Stimulated activated CD8-positive, alpha-beta memory T cell treated with anti-CD3 and anti-CD28 coated beads, Interleukin-2, amount 100 ng/mL, for 1 hour (primary cell): ENCODE measurements around the gene YY1.
A peak's percentile ranks its signal among the peaks of the same experiment; 100 is the strongest.

Experiments used
- DNase-seq, 2 donors: peaks; one replicate each; pipeline ENCODE4 v3.0.0-alpha.2; 2020; ENCODE audit warnings: low read depth in 2 of 2

YY1 gene

GRCh38 chr14:100313464-100314230 is 74.7 kb downstream of the YY1 start:
- DNase-seq = no peak

GRCh38 chr14:100314724-100315123 is 75.8 kb downstream of the YY1 start:
- DNase-seq = no peak

DNA sequence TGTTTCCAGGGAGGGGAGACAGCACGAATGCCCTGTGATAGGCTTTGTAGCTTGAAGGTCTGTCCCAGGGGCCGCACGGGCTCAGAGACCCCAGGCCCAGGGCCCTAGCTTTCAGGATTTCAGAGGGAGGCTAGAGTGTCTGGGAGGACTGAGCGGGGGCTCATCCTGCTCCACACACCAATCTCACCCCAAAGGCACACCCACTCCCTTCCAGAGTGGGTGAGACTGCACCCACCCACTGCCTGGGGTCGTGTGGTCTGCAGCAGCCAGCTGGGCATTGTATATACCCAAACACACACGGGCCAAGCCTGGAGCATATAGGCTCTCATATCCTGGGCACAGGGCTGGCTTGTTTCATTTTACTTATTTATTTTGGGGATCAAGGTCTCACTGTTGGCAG is 78.4 kb downstream of the YY1 start:
- no peak for DNase-seq

DNA sequence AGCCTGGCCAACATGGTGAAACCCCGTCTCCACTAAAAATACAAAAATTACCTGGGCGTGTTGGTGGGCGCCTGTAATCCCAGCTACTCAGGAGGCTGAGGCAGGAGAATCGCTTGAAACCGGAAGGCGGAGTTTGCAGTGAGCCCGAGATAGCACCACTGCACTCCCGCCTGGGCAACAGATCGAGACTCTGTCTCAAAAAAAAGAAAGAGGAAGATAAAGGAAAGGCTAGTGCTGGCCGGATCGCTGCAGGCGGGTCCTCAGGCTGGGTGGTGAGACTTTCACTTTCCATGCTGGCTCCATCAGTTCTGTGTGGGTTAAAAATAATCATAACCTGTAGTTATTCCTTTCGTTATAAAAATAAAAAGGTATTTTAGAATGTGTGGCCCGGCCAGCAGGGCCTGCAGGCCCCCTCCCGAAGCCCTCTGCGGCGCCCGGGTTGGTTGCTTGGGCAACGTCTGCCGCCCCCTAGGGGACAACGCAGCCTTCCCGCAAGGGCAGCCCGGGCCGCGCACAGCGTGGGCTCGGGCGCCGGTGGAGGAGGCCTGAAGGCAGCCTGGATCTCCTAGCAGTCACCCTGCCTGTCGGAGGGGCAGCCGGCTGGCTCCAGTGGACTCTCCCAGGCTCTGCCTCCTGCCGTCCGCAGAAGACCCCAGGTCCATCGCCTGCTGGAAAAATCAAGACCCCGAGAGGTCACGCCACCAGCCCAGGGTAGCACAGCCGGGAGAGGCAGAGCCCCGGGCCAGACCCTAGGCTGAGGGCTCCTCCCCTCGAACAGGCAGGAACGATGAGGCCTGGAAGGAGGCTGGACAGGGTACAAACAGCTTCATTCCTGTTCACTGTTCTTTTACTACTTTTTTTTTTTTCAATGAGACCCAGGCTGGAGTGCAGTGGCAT is 79.2 kb downstream of the YY1 start:
- peak; percentile 54 to 56 for DNase-seq

- DNase-seq = no peak
Measured at GRCh38 chr14:100320157-100320856, 81.4 kb downstream of the YY1 start.

- DNase-seq = no peak
Measured at GRCh38 chr14:100321473-100322137, 82.7 kb downstream of the YY1 start.

- no peak for DNase-seq
Measured at GRCh38 chr14:100322138-100322957, 83.4 kb downstream of the YY1 start.

DNA sequence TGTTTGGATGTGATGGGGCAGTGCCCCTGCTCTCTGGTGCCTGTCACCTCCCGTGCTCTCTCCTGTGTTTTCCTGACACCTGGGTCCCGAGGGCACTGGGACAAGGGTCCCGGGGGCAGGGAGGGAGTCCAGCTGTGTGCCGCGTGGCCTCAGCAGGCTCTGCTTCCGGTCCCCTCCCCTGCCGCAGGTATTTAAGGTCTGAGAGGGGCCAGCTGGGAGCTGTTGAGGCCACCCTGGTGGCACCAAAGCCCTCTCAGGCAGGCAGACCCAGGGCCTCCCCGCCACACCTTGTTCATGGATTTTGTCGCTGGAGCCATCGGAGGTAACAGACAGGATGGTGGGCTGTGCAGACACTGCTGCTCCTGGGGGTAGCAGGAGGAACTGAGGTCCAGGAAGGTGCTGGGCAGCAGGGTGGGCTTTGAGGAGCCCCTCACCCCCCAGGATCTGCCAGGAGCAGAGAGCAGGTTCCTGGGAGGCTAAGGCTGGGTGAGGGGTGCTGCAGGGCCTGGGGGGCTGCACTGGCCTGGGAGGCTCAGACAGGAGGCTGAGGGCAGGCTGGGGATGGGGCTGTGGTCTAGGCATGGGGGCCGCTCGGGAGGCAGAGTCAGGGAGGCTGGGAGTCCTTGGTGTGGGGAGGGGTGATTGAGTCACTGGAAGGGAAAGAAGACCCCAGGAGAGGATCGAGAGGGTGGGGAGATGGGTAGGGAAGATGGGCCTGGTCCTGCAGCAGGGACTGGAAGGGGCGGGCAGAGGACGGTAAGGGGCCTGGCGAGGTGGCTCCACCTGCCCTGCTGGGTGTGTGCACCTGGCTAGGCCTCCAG is 84.4 kb downstream of the YY1 start, which contains the start of gene SLC25A47:
Gene SLC25A47, plus strand, starts transcription at position 219 of the 821 bp plus-strand sequence. Its CDS starts 76 bp downstream, at position 295.
- DNase-seq = no peak

- DNase-seq = no peak
Measured at GRCh38 chr14:100323942-100324307, 85.0 kb downstream of the YY1 start.

GRCh38 chr14:100325231-100325632 is 86.3 kb downstream of the YY1 start:
- DNase-seq = no peak

- no peak for DNase-seq
Measured at GRCh38 chr14:100325958-100326357, 87.0 kb downstream of the YY1 start.

DNA sequence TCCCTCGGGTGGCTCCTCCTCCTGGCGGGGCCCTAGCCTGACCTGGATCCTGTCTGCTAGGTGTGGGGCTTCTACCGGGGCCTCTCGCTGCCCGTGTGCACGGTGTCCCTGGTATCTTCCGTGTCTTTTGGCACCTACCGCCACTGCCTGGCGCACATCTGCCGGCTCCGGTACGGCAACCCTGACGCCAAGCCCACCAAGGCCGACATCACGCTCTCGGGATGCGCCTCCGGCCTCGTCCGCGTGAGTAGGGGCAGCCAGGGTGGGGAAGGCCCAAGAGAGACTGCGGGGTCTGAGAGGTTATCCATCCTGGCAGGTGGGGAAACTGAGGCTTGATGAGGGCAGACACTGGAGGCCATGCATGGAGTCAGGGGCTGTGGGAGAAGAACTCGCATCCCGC is 88.2 kb downstream of the YY1 start:
- DNase-seq = no peak

DNA sequence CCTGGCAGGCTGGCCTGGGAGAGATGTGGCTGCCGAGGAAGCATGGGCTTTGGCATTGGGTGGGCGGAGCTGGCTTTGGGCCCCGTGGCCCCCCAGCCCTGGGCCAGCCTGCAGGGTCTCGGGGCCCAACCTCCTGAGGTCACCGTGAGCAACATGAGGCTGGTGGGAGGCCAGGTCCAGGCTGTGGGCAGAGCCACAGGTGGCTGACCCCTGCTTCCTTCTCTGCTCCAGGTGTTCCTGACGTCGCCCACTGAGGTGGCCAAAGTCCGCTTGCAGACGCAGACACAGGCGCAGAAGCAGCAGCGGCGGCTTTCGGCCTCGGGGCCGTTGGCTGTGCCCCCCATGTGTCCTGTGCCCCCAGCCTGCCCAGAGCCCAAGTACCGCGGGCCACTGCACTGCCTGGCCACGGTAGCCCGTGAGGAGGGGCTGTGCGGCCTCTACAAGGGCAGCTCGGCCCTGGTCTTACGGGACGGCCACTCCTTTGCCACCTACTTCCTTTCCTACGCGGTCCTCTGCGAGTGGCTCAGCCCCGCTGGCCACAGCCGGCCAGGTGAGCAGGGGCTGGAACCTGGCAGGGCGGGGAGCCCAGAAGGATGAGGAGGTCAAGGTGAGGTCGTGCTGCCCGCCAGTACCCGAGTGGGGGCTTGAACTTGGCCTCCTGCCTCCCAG is 89.7 kb downstream of the YY1 start:
- DNase-seq = no peak

- DNase-seq = no peak
Measured at GRCh38 chr14:100329233-100330006, 90.5 kb downstream of the YY1 start.

DNA sequence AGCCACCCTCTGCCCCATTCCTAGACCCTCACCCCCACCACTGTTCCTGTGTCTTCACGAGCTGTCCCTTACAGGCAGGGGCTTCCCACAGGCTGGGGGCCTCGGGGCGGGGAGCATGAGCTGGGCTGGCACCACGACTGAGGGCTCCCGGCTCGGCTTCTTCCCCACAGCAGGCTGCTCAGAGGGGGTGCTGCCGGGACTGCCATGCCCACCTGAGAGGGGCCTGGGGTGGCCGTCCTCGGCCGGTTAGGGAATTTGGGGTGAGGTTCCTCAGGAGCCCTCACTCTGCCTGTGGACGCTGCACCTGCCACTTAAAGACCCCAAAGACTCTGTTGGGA is 91.0 kb downstream of the YY1 start:
- DNase-seq = no peak

DNA sequence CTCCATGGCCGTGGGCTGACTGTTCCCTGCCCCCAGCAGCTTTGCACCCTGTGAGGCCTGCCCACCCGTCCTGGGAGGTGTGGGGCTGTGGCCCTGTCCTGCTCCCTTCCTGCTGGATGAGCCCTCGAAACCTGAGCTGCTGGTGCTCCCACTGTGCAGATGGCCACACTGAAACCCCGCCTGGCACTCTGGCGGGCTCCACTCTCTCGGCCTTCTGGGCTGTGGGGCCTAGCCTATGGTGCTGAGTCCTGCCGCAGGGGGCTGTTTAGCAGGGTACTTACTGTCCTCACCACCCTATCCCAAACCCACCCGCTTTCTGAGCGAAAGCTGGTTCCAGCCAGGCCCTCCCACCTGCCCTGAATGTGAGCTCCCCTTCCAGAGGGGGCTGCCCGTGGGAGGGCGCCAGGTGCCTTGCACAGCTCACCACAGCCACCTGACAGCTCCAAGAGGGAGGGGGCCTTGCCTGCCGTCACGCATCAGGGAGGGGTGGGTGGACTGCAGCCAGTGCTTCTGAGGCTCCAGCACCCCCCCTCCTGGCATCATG is 91.5 kb downstream of the YY1 start:
- no peak for DNase-seq

- no peak for DNase-seq
Measured at GRCh38 chr14:100332071-100332639, 93.2 kb downstream of the YY1 start.
